Measurements from ENCODE around the gene TAC4.

DNA sequence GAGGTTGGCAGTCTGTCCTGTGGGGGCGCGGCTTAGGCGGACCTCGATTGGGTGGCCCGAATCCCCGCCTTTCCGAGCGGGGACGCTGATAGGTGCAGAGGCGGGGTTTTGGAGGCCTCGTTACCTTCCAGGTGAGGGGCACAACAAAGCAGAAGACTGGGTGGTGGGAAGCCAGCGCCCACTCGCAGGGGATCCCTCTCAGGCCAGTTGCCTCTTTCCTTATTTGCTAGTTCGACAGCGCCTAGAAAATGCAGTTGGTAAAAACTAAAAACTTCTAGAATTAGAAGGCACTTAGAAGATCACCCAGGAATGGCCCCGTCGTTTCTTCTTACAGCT, 58.7 kb downstream of the TAC4 start:
- TF ChIP-seq POLR2A (IDR thresholded peaks at IDR 0.05; ENCODE audit: low read depth, low read length): no peak
- no peak for TF ChIP-seq TAF1 (IDR thresholded peaks at IDR 0.05; ENCODE audit: low read depth, low read length)
- TF ChIP-seq POLR2AphosphoS5 (IDR thresholded peaks at IDR 0.05; ENCODE audit: low read depth, low read length): no peak
- no peak for TF ChIP-seq PAX5 (IDR thresholded peaks at IDR 0.05; ENCODE audit: insufficient read depth, low read length, severe bottlenecking)
- no peak for TF ChIP-seq POU2F2 (IDR thresholded peaks at IDR 0.05; ENCODE audit: low read depth, low read length)
- TF ChIP-seq SPI1 (IDR thresholded peaks at IDR 0.05; ENCODE audit: low read depth, low read length): no peak

Data from GM12891 (cell line).